ENCODE measurements around the gene DNAJC6.

- TF ChIP-seq MXI1 (IDR thresholded peaks at IDR 0.05; ENCODE audit: low read depth, low read length) = no peak
- TF ChIP-seq, protein P1, sequence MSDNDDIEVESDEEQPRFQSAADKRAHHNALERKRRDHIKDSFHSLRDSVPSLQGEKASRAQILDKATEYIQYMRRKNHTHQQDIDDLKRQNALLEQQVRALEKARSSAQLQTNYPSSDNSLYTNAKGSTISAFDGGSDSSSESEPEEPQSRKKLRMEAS (IDR thresholded peaks at IDR 0.05; ENCODE audit: low read depth) = no peak
- TF ChIP-seq CTCF (IDR thresholded peaks at IDR 0.05) = no peak
These were observed 30.6 kb downstream of the DNAJC6 start for GRCh38 chr1:65339866-65340468.
